ENCODE measurements around the gene PDE5A.

DNA sequence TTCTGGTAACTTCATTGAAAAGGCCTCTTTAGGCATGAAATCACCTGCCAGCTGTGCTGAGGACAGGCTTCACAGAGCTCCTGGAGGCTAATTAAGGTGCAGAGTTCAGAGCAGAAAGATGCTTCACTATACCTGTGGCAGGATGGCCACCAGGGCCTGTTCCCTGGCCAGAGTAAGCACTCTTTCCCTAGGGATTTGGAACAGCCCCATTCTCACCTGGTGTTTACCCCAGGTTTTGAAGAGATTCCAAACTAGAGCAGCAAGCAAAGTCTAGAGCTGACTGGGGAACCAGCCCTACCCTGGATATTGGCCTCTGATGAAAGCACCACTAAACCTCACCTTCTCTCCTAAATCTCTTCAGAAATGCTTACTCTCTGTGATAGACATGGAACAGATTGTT, 148.8 kb downstream of the PDE5A start:
- TF ChIP-seq, protein P1, sequence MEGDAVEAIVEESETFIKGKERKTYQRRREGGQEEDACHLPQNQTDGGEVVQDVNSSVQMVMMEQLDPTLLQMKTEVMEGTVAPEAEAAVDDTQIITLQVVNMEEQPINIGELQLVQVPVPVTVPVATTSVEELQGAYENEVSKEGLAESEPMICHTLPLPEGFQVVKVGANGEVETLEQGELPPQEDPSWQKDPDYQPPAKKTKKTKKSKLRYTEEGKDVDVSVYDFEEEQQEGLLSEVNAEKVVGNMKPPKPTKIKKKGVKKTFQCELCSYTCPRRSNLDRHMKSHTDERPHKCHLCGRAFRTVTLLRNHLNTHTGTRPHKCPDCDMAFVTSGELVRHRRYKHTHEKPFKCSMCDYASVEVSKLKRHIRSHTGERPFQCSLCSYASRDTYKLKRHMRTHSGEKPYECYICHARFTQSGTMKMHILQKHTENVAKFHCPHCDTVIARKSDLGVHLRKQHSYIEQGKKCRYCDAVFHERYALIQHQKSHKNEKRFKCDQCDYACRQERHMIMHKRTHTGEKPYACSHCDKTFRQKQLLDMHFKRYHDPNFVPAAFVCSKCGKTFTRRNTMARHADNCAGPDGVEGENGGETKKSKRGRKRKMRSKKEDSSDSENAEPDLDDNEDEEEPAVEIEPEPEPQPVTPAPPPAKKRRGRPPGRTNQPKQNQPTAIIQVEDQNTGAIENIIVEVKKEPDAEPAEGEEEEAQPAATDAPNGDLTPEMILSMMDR (IDR thresholded peaks at IDR 0.05), result no peak
- TF ChIP-seq EP300 (IDR thresholded peaks at IDR 0.05; ENCODE audit: low read depth) (no peak), POLR2A (IDR thresholded peaks at IDR 0.05) (no peak)

All from transverse colon (tissue), 3 donors.